ENCODE results near the gene CACTIN. TPM values are rescaled to one million over a fixed set of nuclear protein-coding genes. Genes with fewer than 3 reads are reported as not detected.
"Not testable (repeated sequence)": the region's sequence is repeated elsewhere in the genome, so short reads cannot be mapped to it uniquely, and the experiment has no call there.

Gene CACTIN
- total RNA-seq, 3 donors from 2014 or later = 21.8 to 30.5 (median 27.5) TPM

- H3K9me3 ChIP-seq = no peaks in the 10 kb centered on the region
- TF ChIP-seq POLR2AphosphoS5 (IDR thresholded peaks at IDR 0.05) (no peak), POLR2A (IDR thresholded peaks at IDR 0.05) (no peak)
- TF ChIP-seq, protein P1, sequence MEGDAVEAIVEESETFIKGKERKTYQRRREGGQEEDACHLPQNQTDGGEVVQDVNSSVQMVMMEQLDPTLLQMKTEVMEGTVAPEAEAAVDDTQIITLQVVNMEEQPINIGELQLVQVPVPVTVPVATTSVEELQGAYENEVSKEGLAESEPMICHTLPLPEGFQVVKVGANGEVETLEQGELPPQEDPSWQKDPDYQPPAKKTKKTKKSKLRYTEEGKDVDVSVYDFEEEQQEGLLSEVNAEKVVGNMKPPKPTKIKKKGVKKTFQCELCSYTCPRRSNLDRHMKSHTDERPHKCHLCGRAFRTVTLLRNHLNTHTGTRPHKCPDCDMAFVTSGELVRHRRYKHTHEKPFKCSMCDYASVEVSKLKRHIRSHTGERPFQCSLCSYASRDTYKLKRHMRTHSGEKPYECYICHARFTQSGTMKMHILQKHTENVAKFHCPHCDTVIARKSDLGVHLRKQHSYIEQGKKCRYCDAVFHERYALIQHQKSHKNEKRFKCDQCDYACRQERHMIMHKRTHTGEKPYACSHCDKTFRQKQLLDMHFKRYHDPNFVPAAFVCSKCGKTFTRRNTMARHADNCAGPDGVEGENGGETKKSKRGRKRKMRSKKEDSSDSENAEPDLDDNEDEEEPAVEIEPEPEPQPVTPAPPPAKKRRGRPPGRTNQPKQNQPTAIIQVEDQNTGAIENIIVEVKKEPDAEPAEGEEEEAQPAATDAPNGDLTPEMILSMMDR (IDR thresholded peaks at IDR 0.05) = no peak
- no peaks in the 10 kb centered on the region for H3K27me3 ChIP-seq
- H3K4me1 ChIP-seq = peaks cover 5 to 6% of the 10 kb centered on the region in 2 donors
- intact Hi-C loops (cut with DNase I; ENCODE audit: low total_unique reads) = no loop called here
- peak overlapping the region; percentile 92 to 99 for H3K27ac ChIP-seq
- H3K36me3 ChIP-seq = no peaks in the 10 kb centered on the region
- peak overlapping the region in 1 of 3 donors; percentile 63 for H3K4me3 ChIP-seq
- no peak for DNase-seq (ENCODE audit: low spot score in 2 of 2)
Observed at GRCh38 chr19:3669082-3669946, 42.7 kb upstream of the CACTIN start.

DNA sequence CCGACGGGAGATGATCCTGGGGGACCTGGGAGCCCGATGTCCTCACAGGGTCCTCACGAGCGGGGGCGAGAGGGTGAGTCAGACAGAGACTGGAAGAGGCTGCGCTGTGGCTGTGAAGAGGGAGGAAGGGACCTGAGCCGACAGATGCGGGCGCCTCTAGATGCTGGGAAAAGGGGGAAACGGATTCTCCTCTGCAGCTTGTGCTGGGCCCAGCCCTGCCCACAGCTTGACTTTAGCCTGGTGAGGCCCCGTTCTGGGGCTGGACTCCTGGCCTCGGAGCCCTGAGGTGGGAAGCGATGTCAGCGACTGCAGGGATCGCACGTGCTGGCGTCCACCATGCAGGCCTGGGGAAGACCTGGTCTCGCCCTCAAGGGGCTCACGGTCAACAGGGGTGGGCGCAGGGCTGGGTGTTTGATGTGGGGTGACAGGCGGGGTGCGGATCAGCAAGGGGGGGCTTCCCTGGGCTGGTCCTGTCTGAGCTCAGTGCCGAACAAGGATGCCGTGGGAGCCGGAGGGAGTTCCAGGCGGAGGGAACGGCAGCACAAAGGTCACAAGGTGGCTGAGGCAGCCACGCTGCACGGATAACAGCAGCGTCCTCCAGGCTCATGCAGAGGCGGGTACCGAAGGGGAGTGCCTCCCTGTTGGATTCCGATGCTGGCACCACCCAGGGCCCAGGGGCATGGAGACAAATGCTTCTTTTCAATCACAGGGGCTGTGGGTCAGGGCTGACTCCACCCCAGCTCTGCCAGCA is 41.9 kb upstream of the CACTIN start:
- Histone ChIP-seq H3K27ac (peak overlapping the region; percentile 92 to 99), H3K4me3 (peak overlapping the region in 1 of 3 donors; percentile 11), H3K27me3 (no peaks in the 10 kb centered on the region), H3K4me1 (peaks cover 5 to 6% of the 10 kb centered on the region in 2 donors), H3K9me3 (no peaks in the 10 kb centered on the region), H3K36me3 (no peaks in the 10 kb centered on the region)
- intact Hi-C loops (cut with DNase I; ENCODE audit: low total_unique reads) = no loop called here
- TF ChIP-seq, protein P1 (IDR thresholded peaks at IDR 0.05) = no peak
- DNase-seq (ENCODE audit: low spot score in 2 of 2) = peak in 1 of 2 donors; percentile 38

- H3K36me3 ChIP-seq = no peaks in the 10 kb centered on the region
- no peaks in the 10 kb centered on the region for H3K9me3 ChIP-seq
- no peaks in the 10 kb centered on the region for H3K27me3 ChIP-seq
- TF ChIP-seq POLR2AphosphoS5 (IDR thresholded peaks at IDR 0.05) (no peak), POLR2A (IDR thresholded peaks at IDR 0.05) (no peak)
- TF ChIP-seq, protein P1 (IDR thresholded peaks at IDR 0.05) = no peak
- no peak for DNase-seq (ENCODE audit: low spot score in 2 of 2)
- H3K27ac ChIP-seq = peak overlapping the region; percentile 92 to 99
- H3K4me3 ChIP-seq = no peak overlapping the region
- intact Hi-C loops (cut with DNase I; ENCODE audit: low total_unique reads) = no loop called here
- peaks cover 5 to 6% of the 10 kb centered on the region in 2 donors for H3K4me1 ChIP-seq
Observed at GRCh38 chr19:3667766-3668165, 41.2 kb upstream of the CACTIN start.

DNA sequence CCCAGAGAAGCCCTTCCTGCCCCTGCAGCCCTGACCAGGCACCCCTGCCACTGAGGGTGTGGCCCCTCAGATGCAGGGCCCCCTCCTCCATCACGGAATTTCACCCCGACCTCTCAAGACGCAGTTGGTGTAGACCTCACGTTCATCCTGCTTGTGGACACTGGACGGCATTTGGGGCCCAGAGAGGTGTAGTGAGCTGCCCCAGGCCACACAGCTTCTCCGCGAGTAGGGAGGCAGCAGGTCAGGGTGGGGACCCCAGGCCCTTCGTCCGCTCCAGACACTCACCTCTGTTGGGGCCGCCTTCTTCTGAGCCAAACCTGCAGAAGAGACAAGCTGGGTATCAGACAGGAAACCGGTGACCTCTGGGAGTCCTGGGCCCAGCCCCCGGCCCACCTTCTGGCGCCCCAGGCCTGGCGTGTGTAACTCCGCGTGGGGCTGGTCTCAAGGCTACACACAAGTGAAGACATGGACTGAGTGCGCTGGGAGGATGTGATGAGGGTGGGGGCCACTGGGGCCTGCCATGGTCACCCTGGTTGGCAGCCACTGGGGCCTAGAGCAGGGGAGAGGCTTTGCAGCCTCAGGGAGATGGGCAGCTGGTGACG is 40.5 kb upstream of the CACTIN start:
- H3K4me1 ChIP-seq = peaks cover 5 to 6% of the 10 kb centered on the region in 2 donors
- no peak overlapping the region for H3K4me3 ChIP-seq
- no peaks in the 10 kb centered on the region for H3K9me3 ChIP-seq
- DNase-seq (ENCODE audit: low spot score in 2 of 2) = no peak
- H3K27me3 ChIP-seq = no peaks in the 10 kb centered on the region
- H3K36me3 ChIP-seq = no peaks in the 10 kb centered on the region
- TF ChIP-seq POLR2AphosphoS5 (IDR thresholded peaks at IDR 0.05) = no peak
- TF ChIP-seq POLR2A (IDR thresholded peaks at IDR 0.05) = no peak
- TF ChIP-seq, protein P1 (IDR thresholded peaks at IDR 0.05) = no peak
- intact Hi-C loops (cut with DNase I; ENCODE audit: low total_unique reads) = no loop called here
- peak overlapping the region; percentile 92 to 99 for H3K27ac ChIP-seq

DNA sequence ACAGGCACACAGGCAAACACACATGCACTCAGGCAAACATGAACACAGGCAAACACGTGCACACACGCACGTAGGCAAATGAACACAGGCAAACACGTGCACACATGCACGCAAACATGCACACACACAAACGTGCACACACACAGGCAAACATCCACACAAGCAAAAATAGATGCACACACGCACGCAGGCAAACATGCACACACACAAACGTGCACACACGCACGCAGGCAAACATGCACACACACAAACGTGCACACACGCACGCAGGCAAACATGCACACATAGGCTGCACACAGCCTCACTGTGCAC is 39.9 kb upstream of the CACTIN start:
- H3K36me3 ChIP-seq; H3K4me3 ChIP-seq; H3K4me1 ChIP-seq; H3K9me3 ChIP-seq; H3K27me3 ChIP-seq; H3K27ac ChIP-seq; DNase-seq (ENCODE audit: low spot score in 2 of 2): not testable (repeated sequence)
- intact Hi-C loops (cut with DNase I; ENCODE audit: low total_unique reads) = loop anchor here (1.0 kb wide), 1 partner anchor 33 kb away; no protein-coding TSS in a partner anchor
